Chondrocyte (in vitro differentiated cells): ENCODE data around the gene ZHX3. TPM values are rescaled to one million over a fixed set of nuclear protein-coding genes. Genes with fewer than 3 reads are reported as not detected.

Experiments used
- DNase-seq: peaks from one replicate; pipeline ENCODE4 v3.0.0; 2021; ENCODE audit warnings: mixed read lengths, low spot score
- H3K27ac Mint-ChIP-seq: one replicate; pipeline ENCODE4 v1.8.0; 2021; ENCODE audit warnings: mild to moderate bottlenecking, moderate library complexity, mixed read lengths; ENCODE audit not compliant: unreplicated experiment
- H3K27me3 Mint-ChIP-seq: 2 replicates; pipeline ENCODE4 v1.8.0; 2021; ENCODE audit warnings: low read depth, mixed read lengths
- H3K36me3 Mint-ChIP-seq: 2 replicates; pipeline ENCODE4 v1.8.0; 2021; ENCODE audit warnings: low read depth, mixed read lengths
- H3K4me1 Mint-ChIP-seq: 2 replicates; pipeline ENCODE4 v1.8.0; 2021; ENCODE audit warnings: low read depth, mild to moderate bottlenecking, mixed read lengths
- H3K4me3 Mint-ChIP-seq: one replicate; pipeline ENCODE4 v1.8.0; 2021; ENCODE audit warnings: mild to moderate bottlenecking, moderate library complexity, mixed read lengths; ENCODE audit not compliant: unreplicated experiment
- H3K9me3 Mint-ChIP-seq: 2 replicates; pipeline ENCODE4 v1.8.0; 2021; ENCODE audit warnings: low read depth, mixed read lengths
- total RNA-seq: library from RNA; stranded (reverse); gene quantifications from 3 replicates; pipeline ENCODE4 v1.2.1, GENCODE V29; 2021
- TF ChIP-seq, protein P1 (sequence below): fragments of 200-600 bp; sonication (generic); IDR thresholded peaks from 2 replicates; pipeline ENCODE4 v1.5.0; 2021; ENCODE audit warnings: antibody characterized with exemption, mild to moderate bottlenecking, moderate library complexity

The ZHX3 gene
- total RNA-seq, 1 donor from 2014 or later: 52.9 TPM

DNA sequence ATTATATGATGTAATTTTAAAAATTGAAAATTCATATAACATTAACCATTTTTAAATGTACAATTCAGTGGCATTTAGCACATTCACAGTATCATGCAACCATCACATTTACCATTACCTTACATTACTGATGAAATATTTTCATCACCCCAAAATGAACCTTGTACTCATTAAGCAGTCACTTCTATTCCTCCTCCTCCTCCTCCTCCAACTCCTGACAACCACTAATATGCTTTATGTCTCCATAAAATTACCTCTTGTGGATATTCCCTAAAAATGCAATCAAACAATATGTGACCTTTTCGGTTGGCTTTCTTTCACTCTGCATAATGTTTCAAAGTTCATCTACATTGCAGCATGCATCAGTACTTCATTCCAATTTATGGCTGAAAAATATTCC is 45.2 kb downstream of the ZHX3 start:
- Mint-ChIP-seq H3K27ac (no peak overlapping the region), H3K4me1 (peaks cover 44% of the 10 kb centered on the region), H3K4me3 (no peak overlapping the region), H3K36me3 (peaks cover 3% of the 10 kb centered on the region), H3K9me3 (no peaks in the 10 kb centered on the region), H3K27me3 (no peaks in the 10 kb centered on the region)
- TF ChIP-seq, protein P1, sequence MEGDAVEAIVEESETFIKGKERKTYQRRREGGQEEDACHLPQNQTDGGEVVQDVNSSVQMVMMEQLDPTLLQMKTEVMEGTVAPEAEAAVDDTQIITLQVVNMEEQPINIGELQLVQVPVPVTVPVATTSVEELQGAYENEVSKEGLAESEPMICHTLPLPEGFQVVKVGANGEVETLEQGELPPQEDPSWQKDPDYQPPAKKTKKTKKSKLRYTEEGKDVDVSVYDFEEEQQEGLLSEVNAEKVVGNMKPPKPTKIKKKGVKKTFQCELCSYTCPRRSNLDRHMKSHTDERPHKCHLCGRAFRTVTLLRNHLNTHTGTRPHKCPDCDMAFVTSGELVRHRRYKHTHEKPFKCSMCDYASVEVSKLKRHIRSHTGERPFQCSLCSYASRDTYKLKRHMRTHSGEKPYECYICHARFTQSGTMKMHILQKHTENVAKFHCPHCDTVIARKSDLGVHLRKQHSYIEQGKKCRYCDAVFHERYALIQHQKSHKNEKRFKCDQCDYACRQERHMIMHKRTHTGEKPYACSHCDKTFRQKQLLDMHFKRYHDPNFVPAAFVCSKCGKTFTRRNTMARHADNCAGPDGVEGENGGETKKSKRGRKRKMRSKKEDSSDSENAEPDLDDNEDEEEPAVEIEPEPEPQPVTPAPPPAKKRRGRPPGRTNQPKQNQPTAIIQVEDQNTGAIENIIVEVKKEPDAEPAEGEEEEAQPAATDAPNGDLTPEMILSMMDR: no peak
- DNase-seq: no peak

DNA sequence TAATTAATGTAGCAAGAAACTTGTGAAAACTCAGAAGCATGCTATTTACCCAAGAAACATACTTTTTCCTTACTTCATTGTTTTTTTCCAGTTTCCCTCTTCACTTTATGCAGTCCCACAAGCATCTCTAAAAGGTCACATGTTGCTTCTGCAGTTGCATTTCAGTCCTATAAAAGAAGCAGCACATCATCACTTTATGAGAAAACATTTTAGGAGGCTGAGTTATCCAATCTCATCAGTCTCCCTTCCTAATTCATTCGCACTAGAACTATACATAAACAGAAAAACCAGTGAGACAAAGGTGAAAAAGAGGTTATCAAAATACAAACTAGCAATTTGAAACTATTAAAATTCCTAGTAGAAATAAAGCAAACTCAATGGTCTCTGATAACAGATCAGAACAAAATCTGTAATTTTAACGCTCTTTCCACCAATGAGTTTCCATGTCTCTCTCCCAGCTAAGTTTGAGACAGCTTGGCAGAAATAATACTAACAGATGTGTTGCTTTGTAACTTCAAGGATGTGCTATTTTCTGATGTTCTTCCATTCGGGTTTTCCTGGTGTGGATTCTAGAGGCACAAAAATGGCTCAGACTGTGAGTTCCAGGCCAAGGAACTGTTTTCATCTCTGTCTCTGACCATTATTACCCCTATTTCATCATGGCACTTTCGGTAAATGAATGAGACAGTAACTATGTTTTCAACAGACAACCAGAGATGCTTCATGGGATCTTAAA is 48.4 kb downstream of the ZHX3 start:
- no peak for DNase-seq
- no peaks in the 10 kb centered on the region for H3K9me3 Mint-ChIP-seq
- H3K27me3 Mint-ChIP-seq: no peaks in the 10 kb centered on the region

GRCh38 chr20:41268402-41268801 is 49.1 kb downstream of the ZHX3 start:
- TF ChIP-seq, protein P1: no peak
- DNase-seq: no peak
- Mint-ChIP-seq H3K4me1 (peaks cover 24% of the 10 kb centered on the region), H3K36me3 (peaks cover 8% of the 10 kb centered on the region), H3K4me3 (no peak overlapping the region), H3K27me3 (no peaks in the 10 kb centered on the region), H3K9me3 (no peaks in the 10 kb centered on the region), H3K27ac (no peak overlapping the region)

More for the DNA sequence above, 48.4 kb downstream of the ZHX3 start:
- Mint-ChIP-seq H3K36me3 (peaks cover 8% of the 10 kb centered on the region), H3K4me3 (no peak overlapping the region), H3K27ac (no peak overlapping the region), H3K4me1 (peaks cover 24% of the 10 kb centered on the region)
- TF ChIP-seq, protein P1: no peak

DNA sequence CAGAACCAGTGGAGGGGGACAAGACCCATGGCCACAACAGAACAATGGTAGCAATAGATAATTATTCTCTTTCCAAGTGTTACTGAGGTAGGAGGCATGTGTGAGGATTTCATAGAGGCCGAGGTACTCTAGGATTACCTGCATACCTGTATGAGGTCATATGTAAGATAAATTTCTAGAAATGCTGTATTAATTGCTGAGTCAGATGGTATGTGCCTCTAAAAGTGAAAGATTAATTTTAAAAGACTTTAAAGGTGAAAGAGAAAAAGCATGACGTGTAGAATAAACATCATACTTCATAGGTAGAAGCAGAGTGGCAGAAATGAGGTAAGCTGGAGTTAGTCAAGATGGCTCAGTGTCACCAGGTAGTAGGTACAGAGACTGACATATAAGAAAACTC is 51.6 kb downstream of the ZHX3 start:
- Mint-ChIP-seq H3K27me3 (no peaks in the 10 kb centered on the region), H3K4me3 (no peak overlapping the region), H3K36me3 (peaks cover 8% of the 10 kb centered on the region), H3K9me3 (no peaks in the 10 kb centered on the region), H3K27ac (no peak overlapping the region), H3K4me1 (peaks cover 11% of the 10 kb centered on the region)
- TF ChIP-seq, protein P1: no peak
- no peak for DNase-seq

- Mint-ChIP-seq H3K4me1 (peaks cover 11% of the 10 kb centered on the region), H3K36me3 (peaks cover 8% of the 10 kb centered on the region), H3K27ac (no peak overlapping the region), H3K4me3 (no peak overlapping the region), H3K27me3 (no peaks in the 10 kb centered on the region), H3K9me3 (no peaks in the 10 kb centered on the region)
- DNase-seq: no peak
- TF ChIP-seq, protein P1: no peak
These were observed 52.7 kb downstream of the ZHX3 start for GRCh38 chr20:41264819-41265218.
